ENCODE results near the gene HSPA12B. TPM values are rescaled to one million over a fixed set of nuclear protein-coding genes. Genes with fewer than 3 reads are reported as not detected.

The HSPA12B gene
- total and polyA plus RNA-seq, 2 of the 8 experiments (the other 6 are each of a cell fraction or from before 2014, with no cell fraction given): 2.2 to 4.3 TPM

DNA sequence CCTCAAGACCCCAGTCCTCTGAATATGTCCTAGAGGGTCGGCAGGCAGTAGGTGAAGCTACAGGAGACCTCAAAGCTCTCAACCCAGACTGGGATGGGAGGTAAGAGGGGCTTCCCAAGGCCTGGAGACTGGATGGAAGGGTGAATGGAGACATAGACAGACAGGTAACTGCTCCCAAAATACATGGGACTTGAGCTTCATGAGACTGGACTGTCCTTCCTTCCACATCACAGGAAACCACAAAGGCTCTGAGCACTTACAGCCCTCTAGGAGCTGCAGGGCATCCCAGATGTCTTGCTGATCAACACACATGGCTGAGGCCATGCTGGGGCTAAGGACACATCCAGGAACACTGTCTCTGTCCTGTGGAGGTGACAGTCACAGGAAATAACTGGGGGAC lies 11.6 kb downstream of the HSPA12B start:
- peak overlapping the region in 1 of 2 experiments; percentile 79; a peak in 1 of 4 replicates for H3K4me2 ChIP-seq (ENCODE audit: insufficient read depth in 1 of 2, low read depth in 2 of 2, low read length in 2 of 2)
- ChIA-PET POLR2A (ENCODE audit: partially characterized antibody) (interaction anchor here (0.5 to 3.6 kb wide), 5 partner anchors 9 to 82 kb away, joined by 3 to 13 read pairs (median 5); partner anchors contain the start of gene HSPA12B), CTCF (ENCODE audit: partially characterized antibody) (interaction anchor here (0.9 to 18.6 kb wide), 7 partner anchors 12 to 68 kb away, joined by 3 to 308 read pairs (median 4); partner anchors contain the start of genes ADISSP, HSPA12B and SIGLEC1)
- no peaks in the 10 kb centered on the region for H3K36me3 ChIP-seq (ENCODE audit: control insufficient read depth in 2 of 4, insufficient read depth in 4 of 4, low read length in 3 of 4)
- H2BK20ac ChIP-seq (ENCODE audit: low read length): no peak overlapping the region
- H3K4me1 ChIP-seq (replicated peaks in 1 of 4; ENCODE audit: control insufficient read depth in 3 of 4, insufficient read depth in 4 of 4, low read length in 3 of 4): peaks cover 0 to 21% (median 16%) of the 10 kb centered on the region in 4 experiments; a peak in 6 of 7 replicates
- no peaks in the 10 kb centered on the region for H3K79me2 ChIP-seq (ENCODE audit: control insufficient read depth in 1 of 2, insufficient read depth in 2 of 2, low read length in 2 of 2)
- no peak for DNase-seq (ENCODE audit: low read depth in 1 of 2, low spot score in 2 of 2)
- no peak overlapping the region for H2BK5ac ChIP-seq (ENCODE audit: low read depth, low read length)
- no peak overlapping the region for H4K8ac ChIP-seq (ENCODE audit: extremely low read depth, insufficient read depth, low read length)
- H3K18ac ChIP-seq (ENCODE audit: extremely low read depth, low read length): no peak overlapping the region
- H3K27me3 ChIP-seq (replicated peaks in 1 of 4; ENCODE audit: control insufficient read depth in 3 of 4, extremely low read depth in 1 of 4, insufficient read depth in 3 of 4, low read length in 3 of 4): peaks cover 0 to 6% (median 5%) of the 10 kb centered on the region in 4 experiments; a peak in 3 of 7 replicates
- no peaks in the 10 kb centered on the region for H3K9me3 ChIP-seq (ENCODE audit: insufficient read depth in 2 of 2, low read depth in 1 of 2, low read length in 1 of 2)
- no peak overlapping the region for H3K4me3 ChIP-seq (ENCODE audit: extremely low read depth in 1 of 4, insufficient read depth in 2 of 4, low read depth in 3 of 4, low read length in 4 of 4)
- H2BK15ac ChIP-seq (ENCODE audit: low read length): no peak overlapping the region
- H4K91ac ChIP-seq (replicated peaks; ENCODE audit: insufficient read length, low read length): no peak overlapping the region
- H3K23me2 ChIP-seq (ENCODE audit: low read depth, low read length): peaks cover 6% of the 10 kb centered on the region; the same call in 1 of the 2 replicates
- no peak overlapping the region for H2AFZ ChIP-seq (ENCODE audit: low read length)
- no peak overlapping the region for H2BK120ac ChIP-seq (replicated peaks; ENCODE audit: low read depth, low read length)
- no peaks in the 10 kb centered on the region for H4K20me1 ChIP-seq (replicated peaks in 1 of 2; ENCODE audit: control insufficient read depth in 1 of 2, insufficient read depth in 2 of 2, low read length in 2 of 2)
- H2AK5ac ChIP-seq (ENCODE audit: low read depth, low read length): peak overlapping the region; percentile 54; the same call in 1 of the 2 replicates
- no peak overlapping the region for H3K23ac ChIP-seq (ENCODE audit: insufficient read length)
- no peak overlapping the region for H3K56ac ChIP-seq (replicated peaks; ENCODE audit: insufficient read length, low read depth, low read length)
- WGBS, 2 experiments (ENCODE audit: extremely low coverage in 1 of 2, insufficient coverage in 1 of 2, insufficient read length in 1 of 2, insufficient replicate concordance in 2 of 2, low coverage in 1 of 2, low lambda C conversion rate in 2 of 2, missing lambda C conversion rate in 1 of 2): 90% methylated on average over 1 of the region's 1 CpG; no CpG with 5 or more reads in 1 of the 2 experiments
- no peak overlapping the region for H3K14ac ChIP-seq (ENCODE audit: insufficient read length)
- H3K79me1 ChIP-seq (ENCODE audit: low read depth, low read length): no peaks in the 10 kb centered on the region
- no peak overlapping the region for H2BK12ac ChIP-seq (ENCODE audit: low read depth, low read length)
- no peak overlapping the region for H3K4ac ChIP-seq (replicated peaks; ENCODE audit: insufficient read length, low read depth, low read length)
- H3K27ac ChIP-seq (ENCODE audit: low read depth, low read length): no peak overlapping the region
- FAIRE-seq: no peak
- H3K9ac ChIP-seq (replicated peaks in 1 of 4; ENCODE audit: extremely low read depth in 1 of 4, low read depth in 3 of 4, low read length in 3 of 4): no peak overlapping the region
- H4K5ac ChIP-seq (ENCODE audit: insufficient read length, low read depth, low read length): no peak overlapping the region
- TF ChIP-seq CTBP2 (IDR thresholded peaks at IDR 0.05; ENCODE audit: borderline replicate concordance, insufficient read depth, insufficient read length, low read length): no peak
- TF ChIP-seq GABPA (IDR thresholded peaks at IDR 0.05; ENCODE audit: borderline replicate concordance, insufficient read depth, low read length): no peak
- TF ChIP-seq CHD2 (IDR thresholded peaks at IDR 0.05; ENCODE audit: low read length): no peak
- no peak for TF ChIP-seq CHD1 (IDR thresholded peaks at IDR 0.05; ENCODE audit: low read depth, low read length)
- no peak for TF ChIP-seq POU5F1 (IDR thresholded peaks at IDR 0.05; ENCODE audit: low read depth, low read length)
- TF ChIP-seq KDM4A (IDR thresholded peaks at IDR 0.05; ENCODE audit: low read depth, low read length, severe bottlenecking): no peak
- TF ChIP-seq KDM1A (IDR thresholded peaks at IDR 0.05; ENCODE audit: borderline replicate concordance, low read length): no peak

Measured in H1 (cell line).